Upper lobe of left lung (tissue), 4 donors: ENCODE results near the gene CCL19.

ENCODE experiments used
- CTCF ChIP-seq, 6 experiments: fragments of 450-650 bp in 4 of 6; fragments of 200-600 bp in 2 of 6; sonication (generic) in 2 of 6; IDR thresholded peaks; one replicate each; pipeline ENCODE4 v1.5.1; 2016 to 2019; ENCODE audit warnings: antibody characterized with exemption in 6 of 6
- EP300 ChIP-seq, 4 donors: sonication (generic); formaldehyde crosslinking; IDR thresholded peaks; one replicate each; pipeline ENCODE4 v1.5.1; 2017; ENCODE audit warnings: antibody characterized with exemption in 4 of 4, control low read depth in 2 of 4

- TF ChIP-seq CTCF (IDR thresholded peaks at IDR 0.05): no peak
- TF ChIP-seq EP300 (IDR thresholded peaks at IDR 0.05): no peak
Observed at GRCh38 chr9:34662526-34663302, 28.4 kb downstream of the CCL19 start, which contains the start of gene CCL27.
